ENCODE data around the gene FNDC3B. TPM values are rescaled to one million over a fixed set of nuclear protein-coding genes. Genes with fewer than 3 reads are reported as not detected.

FNDC3B gene
- total RNA-seq, 2 donors from 2014 or later = 12.0 to 17.7 TPM

GRCh38 chr3:172137287-172138192 is 98.2 kb downstream of the FNDC3B start:
- Mint-ChIP-seq H3K9me3 (no peaks in the 10 kb centered on the region), H3K27ac (peak overlapping the region; percentile 22), H3K27me3 (ENCODE audit: low read depth) (no peaks in the 10 kb centered on the region), H3K36me3 (ENCODE audit: insufficient read depth in 2 of 2) (no peaks in the 10 kb centered on the region), H3K4me3 (peak overlapping the region in 1 of 2 donors; percentile 55), H3K4me1 (ENCODE audit: low read depth) (peaks cover 55% of the 10 kb centered on the region)
- ATAC-seq (replicated peaks in 1 of 2) (no peak), DNase-seq (no peak)

- Mint-ChIP-seq H3K4me3 (peak overlapping the region in 1 of 2 donors; percentile 55), H3K27ac (peak overlapping the region; percentile 11), H3K4me1 (ENCODE audit: low read depth) (peaks cover 54% of the 10 kb centered on the region), H3K9me3 (no peaks in the 10 kb centered on the region), H3K27me3 (ENCODE audit: low read depth) (no peaks in the 10 kb centered on the region), H3K36me3 (ENCODE audit: insufficient read depth in 2 of 2) (no peaks in the 10 kb centered on the region)
- no peak for ATAC-seq (replicated peaks in 1 of 2)
- no peak for DNase-seq
Measured at GRCh38 chr3:172138193-172138537, 98.8 kb downstream of the FNDC3B start.

GRCh38 chr3:172138792-172139507 is 99.6 kb downstream of the FNDC3B start:
- Mint-ChIP-seq H3K27ac (peak overlapping the region; percentile 98), H3K9me3 (no peaks in the 10 kb centered on the region), H3K4me1 (ENCODE audit: low read depth) (peaks cover 49% of the 10 kb centered on the region), H3K36me3 (ENCODE audit: insufficient read depth in 2 of 2) (no peaks in the 10 kb centered on the region), H3K4me3 (peak overlapping the region; percentile 50 to 79), H3K27me3 (ENCODE audit: low read depth) (no peaks in the 10 kb centered on the region)
- DNase-seq (peak; percentile 24 to 40), ATAC-seq (replicated peaks in 1 of 2) (peak; percentile 72 to 73)

DNA sequence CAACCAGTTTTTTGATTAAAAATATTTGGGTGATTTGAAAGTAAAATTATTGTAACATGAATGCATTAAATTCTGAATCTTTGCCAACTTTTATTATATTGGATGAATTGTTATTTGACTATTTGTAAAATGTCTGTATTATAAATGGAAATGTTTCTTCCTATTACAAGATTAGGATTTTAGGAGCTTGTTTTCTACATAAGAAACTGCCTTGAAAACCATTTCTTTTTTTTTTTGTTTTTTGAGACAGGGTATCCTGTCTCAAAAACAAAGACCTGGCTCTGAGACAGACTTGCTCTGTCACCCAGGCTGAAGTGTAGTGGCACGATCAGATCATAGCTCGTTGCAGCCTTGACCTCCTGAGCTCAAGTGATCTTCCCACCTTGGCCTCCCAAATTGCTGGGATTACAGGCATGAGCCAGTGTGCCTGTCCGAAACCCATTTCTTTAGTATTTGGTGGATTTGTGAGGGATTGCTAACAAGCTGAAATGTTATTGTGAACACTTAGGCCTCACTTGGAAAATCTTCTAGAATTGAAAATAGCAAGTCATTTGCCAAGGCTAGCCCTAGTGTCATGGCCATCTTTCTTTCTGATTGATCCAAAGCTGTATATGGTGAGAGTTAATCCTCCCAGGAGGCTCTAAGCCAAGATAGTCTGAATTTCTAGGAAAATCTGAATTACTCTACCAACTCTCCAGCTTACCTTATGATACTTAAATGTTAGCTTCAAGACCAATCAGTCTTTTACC is 100.3 kb downstream of the FNDC3B start:
- DNase-seq = no peak
- Mint-ChIP-seq H3K36me3 (ENCODE audit: insufficient read depth in 2 of 2) (no peaks in the 10 kb centered on the region), H3K27ac (peak overlapping the region; percentile 98), H3K4me3 (peak overlapping the region in 1 of 2 donors; percentile 79), H3K9me3 (no peaks in the 10 kb centered on the region), H3K27me3 (ENCODE audit: low read depth) (no peaks in the 10 kb centered on the region), H3K4me1 (ENCODE audit: low read depth) (peaks cover 53% of the 10 kb centered on the region)
- ATAC-seq (replicated peaks in 1 of 2) = no peak

DNA sequence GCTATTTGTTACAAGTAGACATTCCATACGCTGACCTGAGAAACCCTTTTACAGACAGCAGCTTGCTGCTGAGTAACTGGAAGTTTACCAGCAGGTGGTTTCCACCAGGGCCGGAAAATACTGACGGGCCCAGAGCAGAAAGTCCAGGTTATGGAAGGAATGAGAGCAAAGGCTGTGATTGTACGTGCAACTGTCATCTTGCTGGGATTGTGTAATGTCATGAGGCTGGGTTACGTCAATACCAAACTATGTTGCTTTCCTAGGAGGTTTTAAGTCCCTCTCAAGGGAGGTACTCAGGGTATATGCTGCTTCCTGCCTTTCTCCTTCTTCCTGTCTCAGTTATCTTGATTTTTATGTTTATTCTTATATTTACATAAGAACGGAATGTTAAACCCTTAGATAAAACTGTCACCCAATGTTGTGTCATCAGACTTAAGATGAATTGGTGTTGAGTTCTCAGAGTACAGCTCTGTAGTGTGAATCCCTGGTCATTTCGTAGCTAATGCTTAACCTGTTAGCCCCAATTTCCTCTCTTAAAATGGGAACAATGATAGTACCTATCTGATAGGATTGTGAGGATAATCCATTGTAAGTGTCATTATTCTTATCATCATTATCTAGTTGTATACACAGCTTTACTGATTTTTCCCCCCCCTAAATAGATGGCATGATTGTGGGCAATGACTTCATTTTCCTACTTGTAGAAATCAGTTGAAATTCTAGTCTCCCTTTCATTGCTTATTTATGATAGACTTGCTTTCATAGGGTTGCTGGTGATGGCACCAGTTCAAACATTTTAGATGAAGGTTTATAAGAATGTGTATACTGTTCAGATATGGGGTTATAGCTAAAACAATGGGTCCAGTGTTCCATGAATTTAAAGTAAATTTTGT is 101.4 kb downstream of the FNDC3B start:
- DNase-seq (no peak), ATAC-seq (replicated peaks in 1 of 2) (peak in 1 of 2 donors; percentile 18)

GRCh38 chr3:172142051-172142863 is 102.9 kb downstream of the FNDC3B start:
- H3K27ac Mint-ChIP-seq = no peak overlapping the region
- H3K4me3 Mint-ChIP-seq = peak overlapping the region in 1 of 2 donors; percentile 28
- ATAC-seq (replicated peaks in 1 of 2) = no peak

More for the DNA sequence above, 101.4 kb downstream of the FNDC3B start:
- Mint-ChIP-seq H3K27ac (peak overlapping the region; percentile 79), H3K4me3 (peak overlapping the region in 1 of 2 donors; percentile 48), H3K36me3 (ENCODE audit: insufficient read depth in 2 of 2) (no peaks in the 10 kb centered on the region), H3K4me1 (ENCODE audit: low read depth) (peaks cover 63% of the 10 kb centered on the region), H3K27me3 (ENCODE audit: low read depth) (no peaks in the 10 kb centered on the region), H3K9me3 (no peaks in the 10 kb centered on the region)

DNA sequence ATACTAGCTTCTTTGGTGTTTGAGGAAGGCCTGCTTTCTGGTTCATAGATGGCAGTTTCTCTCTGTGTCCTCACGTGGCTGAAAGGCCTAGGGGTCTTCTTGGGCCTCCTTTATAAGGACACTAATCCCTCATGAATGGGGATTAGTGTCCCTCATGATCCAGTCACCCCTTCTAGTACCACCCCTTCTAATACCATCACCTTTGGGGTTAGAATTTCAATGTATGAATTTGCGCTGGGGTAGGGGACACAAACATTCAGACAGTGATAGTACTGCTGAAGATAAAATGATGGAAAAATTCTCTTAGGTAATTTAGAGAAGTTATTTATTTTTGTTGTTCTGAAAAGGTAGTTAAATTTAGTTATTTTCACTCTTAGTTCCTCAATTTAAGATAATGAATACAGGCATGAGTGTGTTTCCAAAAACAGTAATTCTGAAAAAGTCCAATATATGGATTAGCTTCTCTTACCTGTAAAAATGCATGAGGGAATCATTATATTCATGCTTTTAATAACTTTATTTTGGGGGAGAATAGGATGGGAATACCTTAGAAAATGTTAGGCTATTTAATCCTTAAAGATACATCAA is 103.6 kb downstream of the FNDC3B start:
- no peak overlapping the region for H3K4me3 Mint-ChIP-seq
- no peaks in the 10 kb centered on the region for H3K9me3 Mint-ChIP-seq
- ATAC-seq (replicated peaks in 1 of 2) = no peak
- H3K27me3 Mint-ChIP-seq (ENCODE audit: low read depth) = no peaks in the 10 kb centered on the region
- H3K36me3 Mint-ChIP-seq (ENCODE audit: insufficient read depth in 2 of 2) = no peaks in the 10 kb centered on the region
- H3K27ac Mint-ChIP-seq = no peak overlapping the region
- H3K4me1 Mint-ChIP-seq (ENCODE audit: low read depth) = peaks cover 47% of the 10 kb centered on the region
- DNase-seq = no peak

More at GRCh38 chr3:172142051-172142863, 102.9 kb downstream of the FNDC3B start:
- H3K27me3 Mint-ChIP-seq (ENCODE audit: low read depth) = no peaks in the 10 kb centered on the region
- no peaks in the 10 kb centered on the region for H3K9me3 Mint-ChIP-seq
- no peaks in the 10 kb centered on the region for H3K36me3 Mint-ChIP-seq (ENCODE audit: insufficient read depth in 2 of 2)
- no peak for DNase-seq
- peaks cover 52% of the 10 kb centered on the region for H3K4me1 Mint-ChIP-seq (ENCODE audit: low read depth)

DNA sequence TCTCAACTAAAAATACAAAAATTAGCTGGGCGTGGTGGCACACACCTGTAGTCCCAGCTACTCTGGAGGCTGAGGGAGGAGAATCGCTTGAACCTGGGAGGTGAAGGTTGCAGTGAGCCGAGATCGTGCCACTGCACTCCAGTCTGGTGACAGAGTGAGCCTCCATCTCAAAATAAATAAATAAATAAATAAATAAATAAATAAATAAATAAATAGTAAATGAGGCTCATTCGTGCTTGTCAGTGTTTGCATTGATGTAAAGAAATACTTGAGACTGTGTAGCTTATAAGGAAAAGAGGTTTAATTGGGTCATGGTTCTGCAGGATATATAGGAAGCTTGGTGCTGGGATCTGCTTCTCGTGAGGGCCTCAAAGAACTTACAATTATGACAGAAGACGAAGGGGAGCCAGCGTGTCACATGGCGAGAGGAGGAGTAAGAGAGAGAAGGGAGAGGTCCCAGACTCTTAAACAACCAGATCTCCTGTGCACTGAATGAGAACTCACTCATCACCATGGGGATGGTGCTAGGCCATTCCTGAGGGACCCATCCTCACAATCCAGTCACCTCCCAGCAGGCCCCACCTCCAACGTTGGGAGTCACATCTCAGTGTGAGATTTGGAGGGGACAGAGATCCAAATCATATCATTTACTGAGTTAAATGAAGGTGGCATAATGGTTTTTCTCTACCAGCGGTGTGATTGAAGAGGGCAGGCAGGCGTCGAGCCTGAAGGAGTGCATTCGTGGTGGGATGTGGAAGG is 104.5 kb downstream of the FNDC3B start:
- H3K9me3 Mint-ChIP-seq = no peaks in the 10 kb centered on the region
- no peak overlapping the region for H3K27ac Mint-ChIP-seq
- no peak for DNase-seq
- no peaks in the 10 kb centered on the region for H3K27me3 Mint-ChIP-seq (ENCODE audit: low read depth)
- no peak overlapping the region for H3K4me3 Mint-ChIP-seq
- no peaks in the 10 kb centered on the region for H3K36me3 Mint-ChIP-seq (ENCODE audit: insufficient read depth in 2 of 2)
- peaks cover 46% of the 10 kb centered on the region for H3K4me1 Mint-ChIP-seq (ENCODE audit: low read depth)
- no peak for ATAC-seq (replicated peaks in 1 of 2)

DNA sequence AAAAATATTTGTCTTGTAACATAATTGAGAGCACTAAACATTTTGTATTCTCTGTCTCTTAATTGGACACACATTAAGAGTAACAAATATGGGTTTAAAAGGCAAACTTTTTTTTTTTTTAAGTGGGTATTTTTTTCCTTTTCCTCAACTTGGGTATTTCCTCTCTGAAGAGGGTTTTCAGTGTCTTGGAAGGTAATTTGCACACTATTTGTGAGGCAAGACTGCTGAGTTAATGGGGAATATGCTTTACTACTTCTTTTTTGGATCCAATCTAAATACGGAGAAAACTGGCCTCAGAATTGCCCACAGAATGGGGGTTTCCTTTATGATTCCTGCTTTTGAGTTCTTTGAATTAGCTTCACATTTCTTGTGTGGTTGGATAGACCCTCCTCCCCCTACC is 105.2 kb downstream of the FNDC3B start:
- Mint-ChIP-seq H3K9me3 (no peaks in the 10 kb centered on the region), H3K27me3 (ENCODE audit: low read depth) (no peaks in the 10 kb centered on the region), H3K27ac (no peak overlapping the region), H3K36me3 (ENCODE audit: insufficient read depth in 2 of 2) (no peaks in the 10 kb centered on the region), H3K4me1 (ENCODE audit: low read depth) (peaks cover 41% of the 10 kb centered on the region), H3K4me3 (no peak overlapping the region)
- no peak for DNase-seq
- no peak for ATAC-seq (replicated peaks in 1 of 2)

DNA sequence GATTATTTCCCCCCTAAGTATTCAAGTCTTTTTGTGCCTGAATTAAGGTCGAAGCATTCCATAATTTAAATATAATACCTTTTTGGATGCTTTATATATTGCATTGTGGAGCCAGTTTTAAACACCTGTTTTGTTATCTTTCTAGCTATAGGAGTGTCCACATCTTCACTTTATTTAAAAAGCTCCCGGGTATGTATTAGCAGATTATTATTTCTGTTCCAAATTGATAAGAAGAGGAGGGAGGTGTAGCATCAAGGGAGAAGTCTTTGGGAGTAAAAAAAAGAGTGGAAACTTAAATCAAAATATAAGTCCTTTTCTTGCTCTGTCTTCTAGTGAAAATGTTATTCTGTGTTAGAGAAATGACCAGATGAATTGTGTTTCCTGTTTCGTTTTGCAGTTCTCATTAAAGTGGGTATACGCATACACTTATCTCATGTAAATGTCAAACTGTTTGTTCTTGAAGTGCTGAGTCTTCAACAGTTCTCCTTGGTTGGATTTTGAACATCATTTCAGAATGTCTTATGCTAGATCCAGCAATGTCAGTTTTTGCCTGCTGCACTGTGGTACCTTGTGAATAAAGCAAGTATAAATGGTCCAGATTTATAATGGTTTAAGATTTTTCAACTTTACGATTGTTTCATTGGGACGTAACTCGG is 105.8 kb downstream of the FNDC3B start:
- Mint-ChIP-seq H3K27ac (no peak overlapping the region), H3K4me1 (ENCODE audit: low read depth) (peaks cover 36% of the 10 kb centered on the region), H3K4me3 (no peak overlapping the region), H3K36me3 (ENCODE audit: insufficient read depth in 2 of 2) (no peaks in the 10 kb centered on the region), H3K27me3 (ENCODE audit: low read depth) (no peaks in the 10 kb centered on the region), H3K9me3 (no peaks in the 10 kb centered on the region)
- ATAC-seq (replicated peaks in 1 of 2) (peak in 1 of 2 donors; percentile 38), DNase-seq (no peak)
